GM12878 (cell line): Measurements from ENCODE around the gene KLHL35. TPM values are rescaled to one million over a fixed set of nuclear protein-coding genes. Genes with fewer than 3 reads are reported as not detected.

ENCODE experiments used
- ATAC-seq: fragments of 200-7000 bp; cut with Tn5 transposase; 3 replicates; pipeline ENCODE4 v1.9.1; 2020; ENCODE audit warnings: mild to moderate bottlenecking, moderate library complexity
- BruUV-seq: library from RNA; stranded (reverse); fragments of 400-500 nt; replicated peaks from 2 replicates; lab custom pipeline; 2021; lab: Mats Ljungman, UMichigan
- CTCF ChIA-PET: fragments of 300-600 bp; sonication (Branson Sonifier 250); formaldehyde crosslinking; extraction: SDS; loops from one replicate; lab custom pipeline; 2021; ENCODE audit warnings: inconsistent platforms; lab: Yijun Ruan, JAX
- POLR2A ChIA-PET: fragments of 350-600 bp; formaldehyde crosslinking; extraction: SDS; loops from one replicate; lab custom pipeline; 2021; ENCODE audit warnings: inconsistent platforms; lab: Charles Lee
- RAD21 ChIA-PET: fragments of 300-600 bp; sonication (Branson Sonifier 250); formaldehyde crosslinking; loops from one replicate; lab custom pipeline; 2023; ENCODE audit warnings: antibody characterized with exemption; ENCODE audit not compliant: unreplicated experiment; lab: Charles Lee
- SMC1A ChIA-PET: fragments of 300-600 bp; sonication (Branson Sonifier 250); formaldehyde crosslinking; loops from one replicate; lab custom pipeline; 2023; ENCODE audit not compliant: unreplicated experiment, uncharacterized antibody; lab: Charles Lee
- DNase-seq: peaks from one replicate; pipeline ENCODE4 v3.0.0-alpha.2; 2011; ENCODE audit warnings: low read depth, low spot score
- FAIRE-seq: peaks from 3 replicates; lab custom pipeline; 2011; peaks lifted over from hg19 to GRCh38; lab: Jason Lieb, UNC
- H2AFZ ChIP-seq: 2 replicates; pipeline ENCODE4 v1.6.0; 2011; ENCODE audit warnings: low read depth, low read length, control low read depth; ENCODE audit not compliant: control insufficient read depth
- H3K27ac ChIP-seq: 2 replicates; pipeline ENCODE4 v1.5.1; 2011; ENCODE audit warnings: control low read depth; ENCODE audit not compliant: control insufficient read depth, insufficient read depth
- H3K27me3 ChIP-seq, 2 experiments: replicated peaks in 1 of 2; 2 replicates each; pipeline versions ENCODE4 v1.6.0 to v1.6.1; 2011; ENCODE audit warnings: low read length in 1 of 2; ENCODE audit not compliant: control insufficient read depth in 2 of 2, insufficient read depth in 2 of 2
- H3K36me3 ChIP-seq, 2 experiments: 2 replicates each; pipeline ENCODE4 v1.5.1; 2011; ENCODE audit warnings: low read length in 1 of 2; ENCODE audit not compliant: control insufficient read depth in 2 of 2, insufficient read depth in 2 of 2
- H3K4me1 ChIP-seq: 2 replicates; pipeline ENCODE4 v1.6.1; 2011; ENCODE audit warnings: mild to moderate bottlenecking, low read length, moderate library complexity, mixed read lengths; ENCODE audit not compliant: control insufficient read depth, insufficient read depth
- H3K4me2 ChIP-seq: 2 replicates; pipeline ENCODE4 v1.6.0; 2011; ENCODE audit warnings: control low read depth; ENCODE audit not compliant: control insufficient read depth, insufficient read depth
- H3K4me3 ChIP-seq: fragments of 200-600 bp; sonication (generic); 2 replicates; pipeline ENCODE4 v1.5.1; 2016
- H3K79me2 ChIP-seq: 2 replicates; pipeline ENCODE4 v1.6.0; 2011; ENCODE audit warnings: low read length; ENCODE audit not compliant: control insufficient read depth, insufficient read depth
- H3K9ac ChIP-seq: 2 replicates; pipeline ENCODE4 v1.8.0; 2011; ENCODE audit warnings: low read length, control low read depth, mixed read lengths; ENCODE audit not compliant: control insufficient read depth, insufficient read depth
- H3K9me3 ChIP-seq: replicated peaks from 3 replicates; pipeline ENCODE4 v1.5.1; 2011; ENCODE audit warnings: mild to moderate bottlenecking, low read length; ENCODE audit not compliant: control insufficient read depth, insufficient read depth
- H4K20me1 ChIP-seq: 2 replicates; pipeline ENCODE4 v1.6.0; 2011; ENCODE audit not compliant: control insufficient read depth, insufficient read depth
- FOS ChIP-seq: IDR thresholded peaks from 3 replicates; pipeline ENCODE4 v1.6.1; 2011; ENCODE audit warnings: borderline replicate concordance; ENCODE audit not compliant: insufficient read length; ENCODE audit errors: extremely low read depth
- IKZF2 ChIP-seq, 2 experiments: fragments of 450-650 bp; IDR thresholded peaks; 2 replicates each; pipeline ENCODE4 v1.6.1; 2017; ENCODE audit warnings: mild to moderate bottlenecking in 2 of 2, moderate library complexity in 2 of 2
- IRF4 ChIP-seq: IDR thresholded peaks from 2 replicates; pipeline ENCODE4 v1.6.1; 2011; ENCODE audit warnings: low read depth, low read length
- NRF1 ChIP-seq: conservative IDR thresholded peaks from 2 replicates; pipeline ENCODE4 v1.6.1; 2011; ENCODE audit warnings: mild to moderate bottlenecking, low read depth, low read length, improper control_type of control experiment
- PAX5 ChIP-seq: IDR thresholded peaks from 2 replicates; pipeline ENCODE4 v1.6.1; 2011; ENCODE audit warnings: low read depth, low read length, borderline replicate concordance
- TAF1 ChIP-seq: IDR thresholded peaks from 2 replicates; pipeline ENCODE4 v1.6.1; 2011; ENCODE audit warnings: mild to moderate bottlenecking, low read depth, low read length, borderline replicate concordance
- TCF12 ChIP-seq: IDR thresholded peaks from 2 replicates; pipeline ENCODE4 v1.6.1; 2011; ENCODE audit warnings: low read depth, mild to moderate bottlenecking, low read length
- WGBS: methylation state at CpG from one replicate; pipeline ENCODE4 v1.1.6; 2016; ENCODE audit warnings: low lambda C conversion rate; ENCODE audit not compliant: insufficient replicate concordance, insufficient coverage; ENCODE audit errors: missing lambda C conversion rate; 5-methylcytosine and 5-hydroxymethylcytosine counted together
- in situ Hi-C: fragments of 300-500 bp; cut with MboI; formaldehyde crosslinking; loops from 9 replicates; pipeline ENCODE4 v1.14.3; 2018; ENCODE audit warnings: mixed read lengths
- intact Hi-C: fragments of 100-400 bp; cut with micrococcal nuclease; formaldehyde crosslinking; loops from one replicate; pipeline ENCODE4 v1.14.2; 2022; ENCODE audit not compliant: unreplicated experiment
- polyA plus RNA-seq, 11 experiments: library from polyadenylated mRNA; depleted of rRNA in 4 of 11; unstranded in 6 of 11; stranded (reverse) in 5 of 11; fragments of >200 nt; fragmentation: Nextera tagmentation in 4 of 11; fragmentation: Illumina TruSeq in 1 of 11; extraction: Ambion mirVana in 4 of 11; extraction: Trizol in 1 of 11; gene quantifications; 1 replicate in 1 of 11; 2 replicates in 10 of 11; pipeline versions ENCODE4 v1.2.1 to v1.2.3, GENCODE V29; 2011 to 2016; ENCODE audit warnings: inconsistent platforms in 2 of 11, missing spikeins in 2 of 11, low read depth in 1 of 11
- total RNA-seq, 4 experiments: library from RNA; depleted of rRNA in 3 of 4; stranded (reverse); fragments of >200 nt in 3 of 4; fragmentation: Illumina TruSeq in 1 of 4; extraction: Trizol in 1 of 4; gene quantifications; 2 replicates each; pipeline versions ENCODE4 v1.2.1 to v1.2.3, GENCODE V29; 2013 to 2021
- TF ChIP-seq, protein P1 (sequence below): fragments of 450-650 bp; IDR thresholded peaks from 2 replicates; pipeline ENCODE4 v1.6.1; 2018; ENCODE audit warnings: mild to moderate bottlenecking, low read depth, moderate library complexity; ENCODE audit not compliant: partially characterized antibody
- TF ChIP-seq, protein P2 (sequence below): fragments of 450-650 bp; IDR thresholded peaks from 2 replicates; pipeline ENCODE4 v1.6.1; 2017; ENCODE audit warnings: mild to moderate bottlenecking, moderate library complexity

Gene KLHL35
- total and polyA plus RNA-seq, 10 of the 15 experiments (the other 5 are each of a cell fraction or from before 2014, with no cell fraction given): 0.04 to 0.34 (median 0.13) TPM; not detected in 1

DNA sequence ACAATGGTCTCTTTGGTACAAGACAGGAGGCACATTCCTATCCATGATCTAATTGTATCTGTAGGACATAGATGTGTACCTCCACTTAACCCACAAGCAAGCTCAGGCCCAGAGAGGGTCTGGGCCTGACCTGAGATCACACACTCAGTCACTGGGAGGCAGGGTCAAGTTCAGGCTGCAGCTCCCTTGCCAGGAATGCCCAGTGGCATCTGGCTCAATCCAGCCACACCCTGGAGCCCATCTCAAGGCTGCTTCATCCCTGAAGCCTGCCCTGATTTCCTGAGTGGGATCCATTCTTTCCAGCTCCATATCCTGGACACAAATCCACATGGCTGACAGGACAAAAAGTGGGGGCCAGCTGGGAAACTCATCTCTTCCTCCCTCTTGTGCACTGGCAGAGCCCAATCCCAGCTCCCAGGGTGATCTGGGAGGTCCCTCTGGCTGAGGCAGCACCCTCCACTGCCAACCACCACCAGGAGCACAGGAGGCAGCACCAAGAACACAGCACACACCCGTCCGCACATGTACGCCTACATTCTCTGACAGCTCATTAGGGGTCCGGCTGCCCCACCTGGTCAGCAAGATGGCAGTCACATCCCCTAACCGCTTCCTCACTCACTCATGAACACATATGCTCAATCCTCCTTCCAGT lies 39.2 kb upstream of the KLHL35 start:
- DNase-seq (no peak), FAIRE-seq (no peak)
- peaks cover 10% of the 10 kb centered on the region for H3K4me1 ChIP-seq
- H3K4me3 ChIP-seq: no peak overlapping the region
- RAD21 ChIA-PET: no interaction called here
- no TSS peak for BruUV-seq
- in situ Hi-C loops: no loop called here
- no peak overlapping the region for H3K4me2 ChIP-seq
- H3K27me3 ChIP-seq: no peaks in the 10 kb centered on the region
- WGBS: 58% methylated on average over 5 of the region's 5 CpGs
- TF ChIP-seq IRF4 (no peak), TCF12 (no peak), IKZF2 (IDR thresholded peaks at IDR 0.05) (no peak), FOS (no peak), PAX5 (no peak), NRF1 (no peak), TAF1 (no peak)
- TF ChIP-seq, protein P1, sequence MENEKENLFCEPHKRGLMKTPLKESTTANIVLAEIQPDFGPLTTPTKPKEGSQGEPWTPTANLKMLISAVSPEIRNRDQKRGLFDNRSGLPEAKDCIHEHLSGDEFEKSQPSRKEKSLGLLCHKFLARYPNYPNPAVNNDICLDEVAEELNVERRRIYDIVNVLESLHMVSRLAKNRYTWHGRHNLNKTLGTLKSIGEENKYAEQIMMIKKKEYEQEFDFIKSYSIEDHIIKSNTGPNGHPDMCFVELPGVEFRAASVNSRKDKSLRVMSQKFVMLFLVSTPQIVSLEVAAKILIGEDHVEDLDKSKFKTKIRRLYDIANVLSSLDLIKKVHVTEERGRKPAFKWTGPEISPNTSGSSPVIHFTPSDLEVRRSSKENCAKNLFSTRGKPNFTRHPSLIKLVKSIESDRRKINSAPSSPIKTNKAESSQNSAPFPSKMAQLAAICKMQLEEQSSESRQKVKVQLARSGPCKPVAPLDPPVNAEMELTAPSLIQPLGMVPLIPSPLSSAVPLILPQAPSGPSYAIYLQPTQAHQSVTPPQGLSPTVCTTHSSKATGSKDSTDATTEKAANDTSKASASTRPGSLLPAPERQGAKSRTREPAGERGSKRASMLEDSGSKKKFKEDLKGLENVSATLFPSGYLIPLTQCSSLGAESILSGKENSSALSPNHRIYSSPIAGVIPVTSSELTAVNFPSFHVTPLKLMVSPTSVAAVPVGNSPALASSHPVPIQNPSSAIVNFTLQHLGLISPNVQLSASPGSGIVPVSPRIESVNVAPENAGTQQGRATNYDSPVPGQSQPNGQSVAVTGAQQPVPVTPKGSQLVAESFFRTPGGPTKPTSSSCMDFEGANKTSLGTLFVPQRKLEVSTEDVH: no peak
- TF ChIP-seq, protein P2, sequence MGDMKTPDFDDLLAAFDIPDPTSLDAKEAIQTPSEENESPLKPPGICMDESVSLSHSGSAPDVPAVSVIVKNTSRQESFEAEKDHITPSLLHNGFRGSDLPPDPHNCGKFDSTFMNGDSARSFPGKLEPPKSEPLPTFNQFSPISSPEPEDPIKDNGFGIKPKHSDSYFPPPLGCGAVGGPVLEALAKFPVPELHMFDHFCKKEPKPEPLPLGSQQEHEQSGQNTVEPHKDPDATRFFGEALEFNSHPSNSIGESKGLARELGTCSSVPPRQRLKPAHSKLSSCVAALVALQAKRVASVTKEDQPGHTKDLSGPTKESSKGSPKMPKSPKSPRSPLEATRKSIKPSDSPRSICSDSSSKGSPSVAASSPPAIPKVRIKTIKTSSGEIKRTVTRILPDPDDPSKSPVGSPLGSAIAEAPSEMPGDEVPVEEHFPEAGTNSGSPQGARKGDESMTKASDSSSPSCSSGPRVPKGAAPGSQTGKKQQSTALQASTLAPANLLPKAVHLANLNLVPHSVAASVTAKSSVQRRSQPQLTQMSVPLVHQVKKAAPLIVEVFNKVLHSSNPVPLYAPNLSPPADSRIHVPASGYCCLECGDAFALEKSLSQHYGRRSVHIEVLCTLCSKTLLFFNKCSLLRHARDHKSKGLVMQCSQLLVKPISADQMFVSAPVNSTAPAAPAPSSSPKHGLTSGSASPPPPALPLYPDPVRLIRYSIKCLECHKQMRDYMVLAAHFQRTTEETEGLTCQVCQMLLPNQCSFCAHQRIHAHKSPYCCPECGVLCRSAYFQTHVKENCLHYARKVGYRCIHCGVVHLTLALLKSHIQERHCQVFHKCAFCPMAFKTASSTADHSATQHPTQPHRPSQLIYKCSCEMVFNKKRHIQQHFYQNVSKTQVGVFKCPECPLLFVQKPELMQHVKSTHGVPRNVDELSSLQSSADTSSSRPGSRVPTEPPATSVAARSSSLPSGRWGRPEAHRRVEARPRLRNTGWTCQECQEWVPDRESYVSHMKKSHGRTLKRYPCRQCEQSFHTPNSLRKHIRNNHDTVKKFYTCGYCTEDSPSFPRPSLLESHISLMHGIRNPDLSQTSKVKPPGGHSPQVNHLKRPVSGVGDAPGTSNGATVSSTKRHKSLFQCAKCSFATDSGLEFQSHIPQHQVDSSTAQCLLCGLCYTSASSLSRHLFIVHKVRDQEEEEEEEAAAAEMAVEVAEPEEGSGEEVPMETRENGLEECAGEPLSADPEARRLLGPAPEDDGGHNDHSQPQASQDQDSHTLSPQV: no peak
- TF ChIP-seq, all 136 proteins: peak for 0
- H3K79me2 ChIP-seq: no peaks in the 10 kb centered on the region
- H3K9ac ChIP-seq: no peak overlapping the region
- intact Hi-C loops: no loop called here
- H2AFZ ChIP-seq: no peak overlapping the region
- no peaks in the 10 kb centered on the region for H3K9me3 ChIP-seq
- no peaks in the 10 kb centered on the region; a peak in 1 of 4 replicates for H3K36me3 ChIP-seq
- no peak overlapping the region for H3K27ac ChIP-seq
- H4K20me1 ChIP-seq: no peaks in the 10 kb centered on the region
- SMC1A ChIA-PET: interaction anchor here (0.7 to 1.2 kb wide), 2 partner anchors 9 to 56 kb away, joined by 3 read pairs; no protein-coding TSS in a partner anchor
- POLR2A ChIA-PET: no interaction called here
- no peak for ATAC-seq
- CTCF ChIA-PET: interaction anchor here (1.3 kb wide), 1 partner anchor 48 kb away, joined by 3 read pairs; no protein-coding TSS in a partner anchor
